K562 (cell line): ENCODE results near the gene ACHE. TPM values are rescaled to one million over a fixed set of nuclear protein-coding genes. Genes with fewer than 3 reads are reported as not detected.

Experiments used
- ATAC-seq: fragments of 200-7000 bp; cut with Tn5 transposase; 3 replicates; pipeline ENCODE4 v1.9.1; 2020; ENCODE audit warnings: moderate library complexity
- BruUV-seq: library from RNA; stranded (reverse); fragments of 400-500 nt; replicated peaks from 2 replicates; lab custom pipeline; 2021; lab: Mats Ljungman, UMichigan
- CTCF ChIA-PET: fragments of 300-600 bp; formaldehyde crosslinking; extraction: SDS; loops from one replicate; lab custom pipeline; 2021; ENCODE audit warnings: low intra/inter-chr PET ratio; lab: Yijun Ruan, JAX
- POLR2A ChIA-PET: fragments of 300-600, 350-650 bp; sonication (Branson Sonifier 250); formaldehyde crosslinking; extraction: SDS; loops from one replicate; lab custom pipeline; 2021; ENCODE audit warnings: antibody characterized with exemption, inconsistent platforms; lab: Yijun Ruan, JAX
- DNase-seq, 4 experiments: peaks; one replicate each; pipeline versions ENCODE4 v3.0.0 to v3.0.0-alpha.2; 2011 to 2018; ENCODE audit warnings: low spot score in 3 of 4, mixed read lengths in 3 of 4; ENCODE audit errors: extremely low read depth in 1 of 4
- FAIRE-seq: peaks from 2 replicates; lab custom pipeline; 2011; peaks lifted over from hg19 to GRCh38; lab: Jason Lieb, UNC
- H2AFZ ChIP-seq: 2 replicates; pipeline ENCODE4 v1.6.0; 2011; ENCODE audit warnings: low read depth, low read length, control low read depth, inconsistent platforms
- H3K27ac ChIP-seq: fragments of 200-600 bp; 3 replicates; pipeline ENCODE4 v1.8.0; 2011; ENCODE audit warnings: low read depth, mild to moderate bottlenecking, control low read depth, inconsistent platforms, low read length, moderate library complexity, mixed read lengths; ENCODE audit errors: extremely low read depth
- H3K27me3 ChIP-seq, 2 experiments: fragments of 300-600 bp in 1 of 2; 2 replicates in 1 of 2; 3 replicates in 1 of 2; pipeline versions ENCODE4 v1.6.0 to v1.8.0; 2011; ENCODE audit warnings: inconsistent platforms in 2 of 2, low read length in 2 of 2, mild to moderate bottlenecking in 1 of 2, mixed read lengths in 1 of 2, moderate library complexity in 1 of 2; ENCODE audit not compliant: control insufficient read depth in 2 of 2, insufficient read depth in 2 of 2
- H3K36me3 ChIP-seq: fragments of 300-600 bp; 3 replicates; pipeline ENCODE4 v1.8.0; 2011; ENCODE audit warnings: mild to moderate bottlenecking, low read length, inconsistent platforms; ENCODE audit not compliant: control insufficient read depth, insufficient read depth
- H3K4me1 ChIP-seq, 2 experiments: fragments of 200-600 bp in 1 of 2; replicated peaks in 1 of 2; 2 replicates in 1 of 2; 3 replicates in 1 of 2; pipeline versions ENCODE4 v1.5.1 to v1.8.0; 2011; ENCODE audit warnings: inconsistent platforms in 2 of 2, low read length in 2 of 2, mild to moderate bottlenecking in 1 of 2, mixed read lengths in 1 of 2, moderate library complexity in 1 of 2; ENCODE audit not compliant: control insufficient read depth in 2 of 2, insufficient read depth in 2 of 2
- H3K4me2 ChIP-seq: 2 replicates; pipeline ENCODE4 v1.6.1; 2011; ENCODE audit warnings: low read length, control low read depth, inconsistent platforms, mixed read lengths; ENCODE audit not compliant: insufficient read depth
- H3K4me3 ChIP-seq: fragments of 200-600 bp; sonication (generic), shearing (Covaris generic); 2 replicates; pipeline ENCODE4 v1.5.1; 2016; ENCODE audit warnings: control low read depth, inconsistent platforms
- H3K79me2 ChIP-seq: fragments of 200-600 bp; 3 replicates; pipeline ENCODE4 v1.8.0; 2011; ENCODE audit warnings: low read length, inconsistent platforms; ENCODE audit not compliant: control insufficient read depth, insufficient read depth
- H3K9ac ChIP-seq, 2 experiments: 2 replicates each; pipeline versions ENCODE4 v1.6.0 to v1.6.1; 2011; ENCODE audit warnings: low read depth in 2 of 2, low read length in 2 of 2, control low read depth in 1 of 2, inconsistent platforms in 1 of 2, mild to moderate bottlenecking in 1 of 2, mixed read lengths in 1 of 2; ENCODE audit not compliant: insufficient read depth in 1 of 2
- H3K9me1 ChIP-seq: one replicate; pipeline ENCODE4 v1.6.0; 2011; ENCODE audit warnings: inconsistent platforms, mild to moderate bottlenecking, low read length, moderate library complexity; ENCODE audit not compliant: control insufficient read depth, insufficient read depth
- H3K9me3 ChIP-seq: replicated peaks from 2 replicates; pipeline ENCODE4 v1.5.1; 2011; ENCODE audit warnings: low read depth, low read length, inconsistent platforms; ENCODE audit not compliant: control insufficient read depth, insufficient read depth
- H4K20me1 ChIP-seq: replicated peaks from 2 replicates; pipeline ENCODE4 v1.6.1; 2011; ENCODE audit warnings: low read length, inconsistent platforms, mixed read lengths; ENCODE audit not compliant: control insufficient read depth, insufficient read depth
- ATF7 ChIP-seq: fragments of 450-650 bp; IDR thresholded peaks from 2 replicates; pipeline ENCODE4 v1.7.1; 2014; ENCODE audit warnings: mild to moderate bottlenecking, moderate library complexity
- CHD2 ChIP-seq: IDR thresholded peaks from 2 replicates; pipeline ENCODE4 v1.6.1; 2011; ENCODE audit warnings: low read depth, low read length
- HOXB6 ChIP-seq: fragments of 250-450 bp; sonication (Bioruptor Pico); IDR thresholded peaks from 2 replicates; pipeline ENCODE4 v1.5.1; 2022; ENCODE audit warnings: mild to moderate bottlenecking, borderline replicate concordance
- MAFG ChIP-seq: fragments of 450-650 bp; conservative IDR thresholded peaks from 2 replicates; pipeline ENCODE4 v1.6.1; 2016; ENCODE audit warnings: missing genetic modification characterization, missing compliant biosample characterization
- PHF8 ChIP-seq: fragments of 200-600 bp; sonication (generic); IDR thresholded peaks from 2 replicates; pipeline ENCODE4 v1.6.1; 2012; ENCODE audit warnings: mixed run types, mild to moderate bottlenecking, inconsistent platforms, low read length, moderate library complexity, borderline replicate concordance
- POLR2AphosphoS2 ChIP-seq: IDR thresholded peaks from 2 replicates; pipeline ENCODE4 v1.6.1; 2012; ENCODE audit warnings: low read length, improper control_type of control experiment
- PTTG1 ChIP-seq: fragments of 450-650 bp; IDR thresholded peaks from 2 replicates; pipeline ENCODE4 v1.6.1; 2016; ENCODE audit warnings: low read depth, mild to moderate bottlenecking, missing genetic modification characterization, missing compliant biosample characterization
- RAD51 ChIP-seq: fragments of 450-650 bp; IDR thresholded peaks from 2 replicates; pipeline ENCODE4 v1.7.1; 2016; ENCODE audit warnings: low read depth, mild to moderate bottlenecking, borderline replicate concordance
- SMAD2 ChIP-seq: fragments of 150-350 bp; IDR thresholded peaks from 2 replicates; pipeline ENCODE4 v1.6.1; 2014; ENCODE audit warnings: low read depth, mild to moderate bottlenecking, low read length
- SMARCE1 ChIP-seq: fragments of 450-650 bp; IDR thresholded peaks from 2 replicates; pipeline ENCODE4 v1.7.1; 2016; ENCODE audit warnings: mild to moderate bottlenecking
- TAL1 ChIP-seq: fragments of 450-650 bp; IDR thresholded peaks from 2 replicates; pipeline ENCODE4 v1.6.1; 2016; ENCODE audit warnings: mild to moderate bottlenecking
- TCF7L2 ChIP-seq: fragments of 150-350 bp; IDR thresholded peaks from 2 replicates; pipeline ENCODE4 v1.6.1; 2016; ENCODE audit warnings: low read depth, mild to moderate bottlenecking, low read length, moderate library complexity
- ZFX ChIP-seq: sonication (generic); formaldehyde crosslinking; IDR thresholded peaks from 2 replicates; pipeline ENCODE4 v1.8.0; 2022; ENCODE audit warnings: mild to moderate bottlenecking, missing genetic modification reagents, moderate library complexity
- ZNF3 ChIP-seq: fragments of 250-450 bp; sonication (Bioruptor Pico); IDR thresholded peaks from 2 replicates; pipeline ENCODE4 v1.5.0; 2021; ENCODE audit warnings: mild to moderate bottlenecking, moderate library complexity
- WGBS: fragments of 100-300 bp; shearing (Covaris generic); methylation state at CpG from one replicate; pipeline ENCODE4 v1.1.6; 2016; ENCODE audit warnings: low coverage, mixed read lengths; ENCODE audit not compliant: insufficient coverage; ENCODE audit errors: missing lambda C conversion rate; 5-methylcytosine and 5-hydroxymethylcytosine counted together
- in situ Hi-C: fragments of 300-500 bp; cut with MboI; formaldehyde crosslinking; loops from 4 replicates; pipeline ENCODE4 v1.15.0; 2018; ENCODE audit warnings: inconsistent platforms, mixed read lengths
- intact Hi-C: fragments of 100-400 bp; cut with micrococcal nuclease; formaldehyde crosslinking; loops from 2 replicates; pipeline ENCODE4 v1.14.2; 2022
- polyA plus RNA-seq, 8 experiments: library from polyadenylated mRNA; depleted of rRNA in 4 of 8; stranded (reverse) in 5 of 8; unstranded in 3 of 8; fragments of >200 nt; fragmentation: Nextera tagmentation in 2 of 8; fragmentation: Illumina TruSeq in 1 of 8; extraction: Ambion mirVana in 2 of 8; extraction: Trizol in 1 of 8; gene quantifications; 2 replicates each; pipeline versions ENCODE4 v1.2.1 to v1.2.3, GENCODE V29; 2011 to 2014; ENCODE audit warnings: inconsistent platforms in 1 of 8, missing spikeins in 1 of 8
- total RNA-seq, 7 experiments: library from RNA; depleted of rRNA in 6 of 7; stranded (reverse); fragments of >200 nt in 6 of 7; fragmentation: Illumina TruSeq in 2 of 7; extraction: Trizol in 2 of 7; gene quantifications; 2 replicates each; pipeline versions ENCODE4 v1.2.1 to v1.2.3, GENCODE V29; 2011 to 2021; ENCODE audit warnings: low replicate concordance in 1 of 7
- TF ChIP-seq, protein P1 (sequence below): sonication (generic); formaldehyde crosslinking; IDR thresholded peaks from 2 replicates; pipeline ENCODE4 v1.4.0; 2020; ENCODE audit warnings: mild to moderate bottlenecking, missing genetic modification reagents
- TF ChIP-seq, protein P2 (sequence below): sonication (generic); formaldehyde crosslinking; IDR thresholded peaks from 2 replicates; pipeline ENCODE4 v1.5.0; 2020; ENCODE audit warnings: missing genetic modification reagents
- TF ChIP-seq, protein P3 (sequence below): fragments of 450-650 bp; formaldehyde crosslinking; IDR thresholded peaks from 2 replicates; pipeline ENCODE4 v1.4.0; 2022; ENCODE audit warnings: mild to moderate bottlenecking, moderate library complexity
- TF ChIP-seq, protein P4 (sequence below): sonication (generic); formaldehyde crosslinking; IDR thresholded peaks from 2 replicates; pipeline ENCODE4 v1.8.1; 2023; ENCODE audit warnings: mild to moderate bottlenecking, missing genetic modification reagents

ACHE gene
- total and polyA plus RNA-seq, 9 of the 15 experiments (the other 6 are each of a cell fraction or from before 2014, with no cell fraction given), result 0.04 to 8.8 (median 1.9) TPM

DNA sequence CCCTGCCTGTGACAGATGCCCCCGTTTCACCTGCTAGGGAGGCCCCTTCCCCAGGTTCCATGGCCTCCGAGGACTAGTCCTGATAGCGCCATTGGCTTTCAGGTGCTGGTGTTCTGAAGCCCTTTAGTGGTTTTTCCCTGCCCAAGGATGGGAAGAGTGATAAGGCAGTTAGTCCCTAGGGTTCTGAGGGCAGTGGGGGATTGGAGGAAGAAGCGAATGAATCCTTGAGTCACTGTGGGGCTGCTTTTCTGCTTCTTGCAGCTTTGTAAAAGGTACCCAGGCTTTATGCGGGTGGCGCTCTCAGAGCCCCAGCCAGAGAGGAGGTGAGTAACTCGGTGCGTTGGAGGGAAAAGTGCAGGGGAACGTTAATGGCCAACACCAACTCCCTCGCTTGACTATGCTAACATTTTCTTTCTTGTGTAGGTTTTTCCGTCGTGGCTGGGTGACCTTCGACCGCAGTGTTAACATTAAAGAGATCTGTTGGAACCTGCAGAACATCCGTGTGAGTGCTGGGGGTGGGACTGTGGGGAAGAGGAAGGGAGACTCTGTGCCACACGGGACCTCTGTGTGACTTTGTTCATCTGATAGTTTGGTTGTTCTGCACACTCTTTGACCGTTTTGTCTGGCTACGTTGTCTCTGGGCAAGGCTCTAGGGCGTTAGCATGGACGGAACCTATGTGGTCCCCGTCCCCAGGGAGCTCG lies 10.1 kb downstream of the ACHE start:
- no peak for FAIRE-seq
- ChIA-PET POLR2A (interaction anchor here (0.7 to 6.3 kb wide), 2 partner anchors 10 to 33 kb away, joined by 4 to 144 read pairs; partner anchors contain the start of genes SLC12A9 and SRRT), CTCF (no interaction called here)
- Histone ChIP-seq H3K4me2 (no peak overlapping the region), H3K4me1 (peaks cover 22 to 53% of the 10 kb centered on the region in 2 experiments), H3K79me2 (peaks cover 60% of the 10 kb centered on the region), H3K9me3 (no peaks in the 10 kb centered on the region), H3K27ac (no peak overlapping the region), H3K4me3 (no peak overlapping the region), H2AFZ (no peak overlapping the region), H3K9ac (peak overlapping the region in 1 of 2 experiments; percentile 41; a peak in 2 of 4 replicates), H4K20me1 (peaks cover 34% of the 10 kb centered on the region), H3K9me1 (peaks cover 9% of the 10 kb centered on the region), H3K27me3 (no peaks in the 10 kb centered on the region), H3K36me3 (peaks cover 84% of the 10 kb centered on the region)
- 79% methylated on average over 20 of the region's 22 CpGs for WGBS
- peak in 1 of 4 experiments; percentile 6 for DNase-seq
- no peak for ATAC-seq
- in situ Hi-C loops (no loop called here), intact Hi-C loops (no loop called here)
- no TSS peak for BruUV-seq
- peak; percentile 46; the same call in 1 of the 2 replicates for TF ChIP-seq POLR2AphosphoS2
- no peak for TF ChIP-seq PTTG1
- no peak for TF ChIP-seq RAD51
- TF ChIP-seq MAFG, result no peak
- TF ChIP-seq, protein P1, sequence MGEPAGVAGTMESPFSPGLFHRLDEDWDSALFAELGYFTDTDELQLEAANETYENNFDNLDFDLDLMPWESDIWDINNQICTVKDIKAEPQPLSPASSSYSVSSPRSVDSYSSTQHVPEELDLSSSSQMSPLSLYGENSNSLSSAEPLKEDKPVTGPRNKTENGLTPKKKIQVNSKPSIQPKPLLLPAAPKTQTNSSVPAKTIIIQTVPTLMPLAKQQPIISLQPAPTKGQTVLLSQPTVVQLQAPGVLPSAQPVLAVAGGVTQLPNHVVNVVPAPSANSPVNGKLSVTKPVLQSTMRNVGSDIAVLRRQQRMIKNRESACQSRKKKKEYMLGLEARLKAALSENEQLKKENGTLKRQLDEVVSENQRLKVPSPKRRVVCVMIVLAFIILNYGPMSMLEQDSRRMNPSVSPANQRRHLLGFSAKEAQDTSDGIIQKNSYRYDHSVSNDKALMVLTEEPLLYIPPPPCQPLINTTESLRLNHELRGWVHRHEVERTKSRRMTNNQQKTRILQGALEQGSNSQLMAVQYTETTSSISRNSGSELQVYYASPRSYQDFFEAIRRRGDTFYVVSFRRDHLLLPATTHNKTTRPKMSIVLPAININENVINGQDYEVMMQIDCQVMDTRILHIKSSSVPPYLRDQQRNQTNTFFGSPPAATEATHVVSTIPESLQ, result no peak
- TF ChIP-seq, protein P2, sequence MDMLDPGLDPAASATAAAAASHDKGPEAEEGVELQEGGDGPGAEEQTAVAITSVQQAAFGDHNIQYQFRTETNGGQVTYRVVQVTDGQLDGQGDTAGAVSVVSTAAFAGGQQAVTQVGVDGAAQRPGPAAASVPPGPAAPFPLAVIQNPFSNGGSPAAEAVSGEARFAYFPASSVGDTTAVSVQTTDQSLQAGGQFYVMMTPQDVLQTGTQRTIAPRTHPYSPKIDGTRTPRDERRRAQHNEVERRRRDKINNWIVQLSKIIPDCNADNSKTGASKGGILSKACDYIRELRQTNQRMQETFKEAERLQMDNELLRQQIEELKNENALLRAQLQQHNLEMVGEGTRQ (CRISPR knock-in tag), result no peak
- no peak for TF ChIP-seq TAL1
- no peak for TF ChIP-seq SMARCE1
- no peak for TF ChIP-seq PHF8
- TF ChIP-seq ZNF3 (CRISPR knock-in tag), result no peak
- no peak for TF ChIP-seq HOXB6 (CRISPR knock-in tag)
- TF ChIP-seq CHD2, result no peak
- TF ChIP-seq, protein P3, sequence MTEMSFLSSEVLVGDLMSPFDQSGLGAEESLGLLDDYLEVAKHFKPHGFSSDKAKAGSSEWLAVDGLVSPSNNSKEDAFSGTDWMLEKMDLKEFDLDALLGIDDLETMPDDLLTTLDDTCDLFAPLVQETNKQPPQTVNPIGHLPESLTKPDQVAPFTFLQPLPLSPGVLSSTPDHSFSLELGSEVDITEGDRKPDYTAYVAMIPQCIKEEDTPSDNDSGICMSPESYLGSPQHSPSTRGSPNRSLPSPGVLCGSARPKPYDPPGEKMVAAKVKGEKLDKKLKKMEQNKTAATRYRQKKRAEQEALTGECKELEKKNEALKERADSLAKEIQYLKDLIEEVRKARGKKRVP, result no peak
- no peak for TF ChIP-seq ATF7
- no peak for TF ChIP-seq ZFX (CRISPR knock-in tag)
- TF ChIP-seq, protein P4, sequence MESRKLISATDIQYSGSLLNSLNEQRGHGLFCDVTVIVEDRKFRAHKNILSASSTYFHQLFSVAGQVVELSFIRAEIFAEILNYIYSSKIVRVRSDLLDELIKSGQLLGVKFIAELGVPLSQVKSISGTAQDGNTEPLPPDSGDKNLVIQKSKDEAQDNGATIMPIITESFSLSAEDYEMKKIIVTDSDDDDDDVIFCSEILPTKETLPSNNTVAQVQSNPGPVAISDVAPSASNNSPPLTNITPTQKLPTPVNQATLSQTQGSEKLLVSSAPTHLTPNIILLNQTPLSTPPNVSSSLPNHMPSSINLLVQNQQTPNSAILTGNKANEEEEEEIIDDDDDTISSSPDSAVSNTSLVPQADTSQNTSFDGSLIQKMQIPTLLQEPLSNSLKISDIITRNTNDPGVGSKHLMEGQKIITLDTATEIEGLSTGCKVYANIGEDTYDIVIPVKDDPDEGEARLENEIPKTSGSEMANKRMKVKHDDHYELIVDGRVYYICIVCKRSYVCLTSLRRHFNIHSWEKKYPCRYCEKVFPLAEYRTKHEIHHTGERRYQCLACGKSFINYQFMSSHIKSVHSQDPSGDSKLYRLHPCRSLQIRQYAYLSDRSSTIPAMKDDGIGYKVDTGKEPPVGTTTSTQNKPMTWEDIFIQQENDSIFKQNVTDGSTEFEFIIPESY, result peak; percentile 62
- TF ChIP-seq TCF7L2, result no peak
- TF ChIP-seq SMAD2, result no peak
